GM12878 (cell line): ENCODE measurements around the gene NOTCH1. TPM values are rescaled to one million over a fixed set of nuclear protein-coding genes. Genes with fewer than 3 reads are reported as not detected.

Experiments used
- BRCA1 ChIP-seq: IDR thresholded peaks from 2 replicates; pipeline ENCODE4 v1.6.1; 2011; ENCODE audit warnings: low read depth, low read length, improper control_type of control experiment
- CEBPB ChIP-seq, 2 experiments: fragments of 150-350 bp in 1 of 2; IDR thresholded peaks; 2 replicates each; pipeline ENCODE4 v1.6.1; 2012 to 2014; ENCODE audit warnings: low read depth in 2 of 2, low read length in 2 of 2, borderline replicate concordance in 1 of 2, inconsistent platforms in 1 of 2
- CTCF ChIP-seq, 3 experiments: IDR thresholded peaks in 2 of 3; conservative IDR thresholded peaks in 1 of 3; 2 replicates each; pipeline ENCODE4 v1.5.1; 2011; ENCODE audit warnings: low read depth in 3 of 3, low read length in 3 of 3, mild to moderate bottlenecking in 3 of 3, control low read depth in 2 of 3, moderate library complexity in 2 of 3, inconsistent platforms in 1 of 3, mixed read lengths in 1 of 3; ENCODE audit not compliant: control insufficient read depth in 2 of 3, insufficient read depth in 1 of 3; ENCODE audit errors: extremely low read depth in 1 of 3
- EGR1 ChIP-seq, 2 experiments: IDR thresholded peaks; 1 replicate in 1 of 2; 2 replicates in 1 of 2; pipeline ENCODE4 v1.6.1; 2011 to 2012; ENCODE audit warnings: low read depth in 2 of 2, low read length in 2 of 2, borderline replicate concordance in 1 of 2, mild to moderate bottlenecking in 1 of 2, moderate library complexity in 1 of 2
- ESRRA ChIP-seq: IDR thresholded peaks from 2 replicates; pipeline ENCODE4 v1.6.1; 2012; ENCODE audit warnings: mild to moderate bottlenecking, low read length, improper control_type of control experiment
- ETV6 ChIP-seq, 2 experiments: fragments of 450-650 bp in 1 of 2; IDR thresholded peaks in 1 of 2; conservative IDR thresholded peaks in 1 of 2; 2 replicates each; pipeline ENCODE4 v1.6.1; 2014; ENCODE audit warnings: antibody characterized with exemption in 1 of 2, borderline replicate concordance in 1 of 2, low read depth in 1 of 2, mild to moderate bottlenecking in 1 of 2, moderate library complexity in 1 of 2
- IKZF2 ChIP-seq, 2 experiments: fragments of 450-650 bp; IDR thresholded peaks; 2 replicates each; pipeline ENCODE4 v1.6.1; 2017; ENCODE audit warnings: mild to moderate bottlenecking in 2 of 2, moderate library complexity in 2 of 2
- MLLT1 ChIP-seq: fragments of 450-650 bp; IDR thresholded peaks from 2 replicates; pipeline ENCODE4 v1.6.1; 2016; ENCODE audit warnings: mild to moderate bottlenecking
- MTA2 ChIP-seq: fragments of 450-650 bp; IDR thresholded peaks from 2 replicates; pipeline ENCODE4 v1.6.1; 2016; ENCODE audit warnings: low read depth, mild to moderate bottlenecking, moderate library complexity
- MTA3 ChIP-seq: IDR thresholded peaks from 2 replicates; pipeline ENCODE4 v1.6.1; 2012; ENCODE audit warnings: low read length, inconsistent platforms, borderline replicate concordance
- MYB ChIP-seq: fragments of 150-350 bp; IDR thresholded peaks from 2 replicates; pipeline ENCODE4 v1.6.1; 2014; ENCODE audit warnings: mild to moderate bottlenecking, low read depth, low read length, borderline replicate concordance
- NFYB ChIP-seq: IDR thresholded peaks from 2 replicates; pipeline ENCODE4 v1.6.1; 2011; ENCODE audit warnings: low read depth, mild to moderate bottlenecking, low read length, improper control_type of control experiment, moderate library complexity; ENCODE audit not compliant: insufficient read depth
- RAD51 ChIP-seq: fragments of 450-650 bp; IDR thresholded peaks from 2 replicates; pipeline ENCODE4 v1.6.1; 2016; ENCODE audit warnings: moderate library complexity, mild to moderate bottlenecking, inconsistent platforms
- RCOR1 ChIP-seq: conservative IDR thresholded peaks from 2 replicates; pipeline ENCODE4 v1.6.1; 2012; ENCODE audit warnings: low read depth, low read length, improper control_type of control experiment
- polyA plus RNA-seq, 11 experiments: library from polyadenylated mRNA; depleted of rRNA in 4 of 11; unstranded in 6 of 11; stranded (reverse) in 5 of 11; fragments of >200 nt; fragmentation: Nextera tagmentation in 4 of 11; fragmentation: Illumina TruSeq in 1 of 11; extraction: Ambion mirVana in 4 of 11; extraction: Trizol in 1 of 11; gene quantifications; 1 replicate in 1 of 11; 2 replicates in 10 of 11; pipeline versions ENCODE4 v1.2.1 to v1.2.3, GENCODE V29; 2011 to 2016; ENCODE audit warnings: inconsistent platforms in 2 of 11, missing spikeins in 2 of 11, low read depth in 1 of 11
- total RNA-seq, 4 experiments: library from RNA; depleted of rRNA in 3 of 4; stranded (reverse); fragments of >200 nt in 3 of 4; fragmentation: Illumina TruSeq in 1 of 4; extraction: Trizol in 1 of 4; gene quantifications; 2 replicates each; pipeline versions ENCODE4 v1.2.1 to v1.2.3, GENCODE V29; 2013 to 2021
- TF ChIP-seq, protein P1 (sequence below): IDR thresholded peaks from 2 replicates; pipeline ENCODE4 v1.6.1; 2011; ENCODE audit warnings: borderline replicate concordance, low read depth, mild to moderate bottlenecking, moderate library complexity, low read length; ENCODE audit not compliant: insufficient read depth, poor library complexity, severe bottlenecking
- TF ChIP-seq, protein P2 (sequence below): fragments of 450-650 bp; IDR thresholded peaks from 2 replicates; pipeline ENCODE4 v1.6.1; 2017; ENCODE audit warnings: mild to moderate bottlenecking, moderate library complexity

NOTCH1 gene
- total and polyA plus RNA-seq, 10 of the 15 experiments (the other 5 are each of a cell fraction or from before 2014, with no cell fraction given), result 0.02 to 40.0 (median 3.7) TPM

GRCh38 chr9:136558373-136558772, 12.5 kb upstream of the NOTCH1 start (continued):
- TF ChIP-seq MLLT1, result no peak
- TF ChIP-seq MTA3, result no peak
- TF ChIP-seq EGR1 (IDR thresholded peaks at IDR 0.05; ENCODE audit: borderline replicate concordance in 1 of 2, low read depth in 2 of 2, low read length in 2 of 2), result no peak
- 0 out of 4 replicates have a peak, but pooled peaks of 1 of the 2 experiments have one; percentile 18 for TF ChIP-seq ETV6 (conservative IDR thresholded peaks at IDR 0.05 in 1 of 2, IDR thresholded peaks at IDR 0.05 in 1 of 2; ENCODE audit: borderline replicate concordance in 1 of 2, low read depth in 1 of 2)
- no peak for TF ChIP-seq NFYB
- TF ChIP-seq, protein P1, sequence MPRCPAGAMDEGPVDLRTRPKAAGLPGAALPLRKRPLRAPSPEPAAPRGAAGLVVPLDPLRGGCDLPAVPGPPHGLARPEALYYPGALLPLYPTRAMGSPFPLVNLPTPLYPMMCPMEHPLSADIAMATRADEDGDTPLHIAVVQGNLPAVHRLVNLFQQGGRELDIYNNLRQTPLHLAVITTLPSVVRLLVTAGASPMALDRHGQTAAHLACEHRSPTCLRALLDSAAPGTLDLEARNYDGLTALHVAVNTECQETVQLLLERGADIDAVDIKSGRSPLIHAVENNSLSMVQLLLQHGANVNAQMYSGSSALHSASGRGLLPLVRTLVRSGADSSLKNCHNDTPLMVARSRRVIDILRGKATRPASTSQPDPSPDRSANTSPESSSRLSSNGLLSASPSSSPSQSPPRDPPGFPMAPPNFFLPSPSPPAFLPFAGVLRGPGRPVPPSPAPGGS, result no peak
- TF ChIP-seq BRCA1, result no peak
- no peak for TF ChIP-seq ESRRA
- no peak for TF ChIP-seq CEBPB (IDR thresholded peaks at IDR 0.05; ENCODE audit: borderline replicate concordance in 1 of 2, low read depth in 2 of 2, low read length in 2 of 2)
- peak; percentile 37; the same call in 1 of the 2 replicates for TF ChIP-seq MTA2
- TF ChIP-seq, protein P2, sequence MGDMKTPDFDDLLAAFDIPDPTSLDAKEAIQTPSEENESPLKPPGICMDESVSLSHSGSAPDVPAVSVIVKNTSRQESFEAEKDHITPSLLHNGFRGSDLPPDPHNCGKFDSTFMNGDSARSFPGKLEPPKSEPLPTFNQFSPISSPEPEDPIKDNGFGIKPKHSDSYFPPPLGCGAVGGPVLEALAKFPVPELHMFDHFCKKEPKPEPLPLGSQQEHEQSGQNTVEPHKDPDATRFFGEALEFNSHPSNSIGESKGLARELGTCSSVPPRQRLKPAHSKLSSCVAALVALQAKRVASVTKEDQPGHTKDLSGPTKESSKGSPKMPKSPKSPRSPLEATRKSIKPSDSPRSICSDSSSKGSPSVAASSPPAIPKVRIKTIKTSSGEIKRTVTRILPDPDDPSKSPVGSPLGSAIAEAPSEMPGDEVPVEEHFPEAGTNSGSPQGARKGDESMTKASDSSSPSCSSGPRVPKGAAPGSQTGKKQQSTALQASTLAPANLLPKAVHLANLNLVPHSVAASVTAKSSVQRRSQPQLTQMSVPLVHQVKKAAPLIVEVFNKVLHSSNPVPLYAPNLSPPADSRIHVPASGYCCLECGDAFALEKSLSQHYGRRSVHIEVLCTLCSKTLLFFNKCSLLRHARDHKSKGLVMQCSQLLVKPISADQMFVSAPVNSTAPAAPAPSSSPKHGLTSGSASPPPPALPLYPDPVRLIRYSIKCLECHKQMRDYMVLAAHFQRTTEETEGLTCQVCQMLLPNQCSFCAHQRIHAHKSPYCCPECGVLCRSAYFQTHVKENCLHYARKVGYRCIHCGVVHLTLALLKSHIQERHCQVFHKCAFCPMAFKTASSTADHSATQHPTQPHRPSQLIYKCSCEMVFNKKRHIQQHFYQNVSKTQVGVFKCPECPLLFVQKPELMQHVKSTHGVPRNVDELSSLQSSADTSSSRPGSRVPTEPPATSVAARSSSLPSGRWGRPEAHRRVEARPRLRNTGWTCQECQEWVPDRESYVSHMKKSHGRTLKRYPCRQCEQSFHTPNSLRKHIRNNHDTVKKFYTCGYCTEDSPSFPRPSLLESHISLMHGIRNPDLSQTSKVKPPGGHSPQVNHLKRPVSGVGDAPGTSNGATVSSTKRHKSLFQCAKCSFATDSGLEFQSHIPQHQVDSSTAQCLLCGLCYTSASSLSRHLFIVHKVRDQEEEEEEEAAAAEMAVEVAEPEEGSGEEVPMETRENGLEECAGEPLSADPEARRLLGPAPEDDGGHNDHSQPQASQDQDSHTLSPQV, result no peak
- no peak for TF ChIP-seq MYB
- no peak for TF ChIP-seq CTCF (IDR thresholded peaks at IDR 0.05 in 2 of 3, conservative IDR thresholded peaks at IDR 0.05 in 1 of 3; ENCODE audit: control insufficient read depth in 2 of 3, extremely low read depth in 1 of 3, insufficient read depth in 1 of 3, low read depth in 3 of 3, low read length in 3 of 3)
- peak in 1 of 2 experiments; percentile 38; a peak in 2 of 4 replicates for TF ChIP-seq IKZF2 (IDR thresholded peaks at IDR 0.05)
- TF ChIP-seq RCOR1, result no peak
- TF ChIP-seq RAD51, result no peak
- TF ChIP-seq, all 136 proteins: peak for 10
